ENCODE results near the gene TMEM259. TPM values are rescaled to one million over a fixed set of nuclear protein-coding genes. Genes with fewer than 3 reads are reported as not detected.

Gene TMEM259
- total RNA-seq, 1 experiment from 2014 or later, result 253 TPM

DNA sequence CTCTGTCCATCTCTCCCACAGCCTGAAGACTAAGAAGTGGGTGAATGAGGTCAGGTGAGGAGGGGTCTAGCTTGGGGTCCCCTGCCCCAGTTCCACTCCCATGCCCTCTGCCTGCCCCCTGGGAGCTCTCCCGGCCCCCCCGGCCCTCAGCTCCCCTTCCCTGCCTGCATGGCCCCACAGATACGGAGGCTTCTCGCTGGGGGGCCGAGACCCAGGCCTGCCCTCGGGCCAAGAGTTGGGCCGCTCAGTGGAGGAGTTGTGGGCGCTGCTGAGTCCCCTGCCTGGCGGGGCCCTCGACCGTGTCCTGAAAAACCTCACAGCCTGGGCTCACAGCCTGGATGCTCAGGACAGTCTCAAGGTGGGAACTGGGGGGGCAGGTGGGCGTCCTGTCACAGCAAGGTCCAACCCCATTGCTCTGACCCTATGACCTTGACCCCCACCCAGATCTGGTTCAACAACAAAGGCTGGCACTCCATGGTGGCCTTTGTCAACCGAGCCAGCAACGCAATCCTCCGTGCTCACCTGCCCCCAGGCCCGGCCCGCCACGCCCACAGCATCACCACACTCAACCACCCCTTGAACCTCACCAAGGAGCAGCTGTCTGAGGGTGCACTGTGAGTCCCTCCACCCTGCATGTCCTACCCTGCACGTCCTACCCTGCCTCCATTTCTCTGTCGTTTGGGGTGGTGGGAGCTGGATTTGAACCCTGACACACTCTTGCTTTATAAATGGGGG lies 35.1 kb upstream of the TMEM259 start:
- DNase-seq (ENCODE audit: low spot score), result no peak

DNA sequence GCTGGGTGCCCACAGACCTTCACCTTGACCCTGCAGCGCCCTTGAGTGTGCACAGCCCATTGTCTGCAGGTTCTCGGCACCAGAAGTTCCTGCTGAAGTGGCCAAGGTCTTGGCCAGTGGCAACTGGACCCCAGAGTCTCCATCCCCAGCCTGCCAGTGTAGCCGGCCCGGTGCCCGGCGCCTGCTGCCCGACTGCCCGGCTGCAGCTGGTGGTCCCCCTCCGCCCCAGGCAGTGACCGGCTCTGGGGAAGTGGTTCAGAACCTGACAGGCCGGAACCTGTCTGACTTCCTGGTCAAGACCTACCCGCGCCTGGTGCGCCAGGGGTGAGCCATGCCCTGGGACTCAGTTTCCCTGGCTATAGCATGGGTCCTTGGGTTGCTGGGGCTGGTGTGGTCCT lies 34.1 kb upstream of the TMEM259 start:
- DNase-seq (ENCODE audit: low spot score), result no peak

DNA sequence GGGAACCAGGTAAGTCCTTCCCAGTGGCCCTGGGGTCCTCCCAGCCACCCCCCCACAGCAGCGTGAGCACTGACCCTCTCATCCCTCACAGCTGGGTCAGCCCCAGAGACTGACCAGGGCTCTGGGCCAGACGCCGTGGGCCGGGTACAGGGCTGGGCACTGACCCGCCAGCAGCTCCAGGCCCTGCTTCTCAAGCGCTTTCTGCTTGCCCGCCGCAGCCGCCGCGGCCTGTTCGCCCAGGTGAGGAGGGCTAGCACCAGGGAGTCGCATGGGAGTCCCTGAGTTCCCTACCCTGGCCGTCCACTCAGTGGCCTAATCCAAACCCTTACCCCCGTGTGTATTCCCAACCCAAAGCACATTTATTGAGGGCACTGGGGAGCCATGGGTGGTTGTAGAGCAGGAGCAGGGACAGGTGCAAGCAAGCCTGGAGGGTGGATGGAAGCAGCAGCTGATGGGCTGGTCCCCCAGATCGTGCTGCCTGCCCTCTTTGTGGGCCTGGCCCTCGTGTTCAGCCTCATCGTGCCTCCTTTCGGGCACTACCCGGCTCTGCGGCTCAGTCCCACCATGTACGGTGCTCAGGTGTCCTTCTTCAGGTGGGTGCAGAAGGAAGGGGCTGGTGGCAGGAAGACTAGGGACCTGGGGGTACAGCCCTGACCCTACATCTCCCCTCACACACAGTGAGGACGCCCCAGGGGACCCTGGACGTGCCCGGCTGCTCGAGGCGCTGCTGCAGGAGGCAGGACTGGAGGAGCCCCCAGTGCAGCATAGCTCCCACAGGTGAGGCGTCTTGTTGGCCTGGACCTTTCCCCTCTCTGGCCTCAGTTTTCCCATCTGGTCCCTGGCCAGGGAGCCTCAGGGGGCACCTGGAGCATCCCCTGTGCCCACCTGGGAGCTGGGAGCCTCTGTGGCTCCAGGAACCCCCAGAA lies 33.4 kb upstream of the TMEM259 start:
- no peak for DNase-seq (ENCODE audit: low spot score)

DNA sequence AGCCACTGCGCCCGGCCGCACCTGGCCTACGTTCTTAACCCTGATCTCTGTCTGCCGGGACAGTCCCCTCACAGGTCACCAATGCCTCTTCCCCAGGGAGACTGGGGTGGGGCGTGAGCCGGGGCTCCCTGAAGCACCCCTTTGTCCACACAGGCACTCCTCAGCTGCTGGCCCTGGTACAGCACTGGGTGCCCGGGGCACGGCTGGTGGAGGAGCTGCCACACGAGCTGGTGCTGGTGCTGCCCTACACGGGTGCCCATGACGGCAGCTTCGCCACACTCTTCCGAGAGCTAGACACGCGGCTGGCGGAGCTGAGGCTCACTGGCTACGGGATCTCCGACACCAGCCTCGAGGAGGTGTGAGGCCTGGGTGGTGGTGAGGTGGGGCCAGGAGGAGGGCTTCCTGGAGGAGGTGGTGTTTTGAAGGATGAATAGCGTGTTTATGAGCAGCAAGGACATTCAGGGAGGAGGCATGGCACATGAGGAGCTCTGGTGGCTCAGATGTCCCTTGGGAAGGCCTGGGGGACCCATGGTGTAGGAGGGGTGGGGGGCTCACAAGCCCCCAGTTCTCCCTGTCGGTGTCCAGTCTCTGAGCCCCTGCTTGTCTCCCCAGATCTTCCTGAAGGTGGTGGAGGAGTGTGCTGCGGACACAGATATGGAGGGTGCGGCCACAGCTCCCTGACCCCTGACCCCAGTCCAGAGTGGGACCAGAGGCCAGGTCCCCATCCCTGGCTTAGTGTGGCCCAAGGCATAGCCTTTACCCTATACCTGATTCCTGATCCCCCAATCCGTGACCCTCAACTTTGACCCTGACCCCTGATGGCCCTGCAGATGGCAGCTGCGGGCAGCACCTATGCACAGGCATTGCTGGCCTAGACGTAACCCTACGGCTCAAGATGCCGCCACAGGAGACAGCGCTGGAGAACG lies 32.5 kb upstream of the TMEM259 start:
- DNase-seq (ENCODE audit: low spot score), result no peak

DNA sequence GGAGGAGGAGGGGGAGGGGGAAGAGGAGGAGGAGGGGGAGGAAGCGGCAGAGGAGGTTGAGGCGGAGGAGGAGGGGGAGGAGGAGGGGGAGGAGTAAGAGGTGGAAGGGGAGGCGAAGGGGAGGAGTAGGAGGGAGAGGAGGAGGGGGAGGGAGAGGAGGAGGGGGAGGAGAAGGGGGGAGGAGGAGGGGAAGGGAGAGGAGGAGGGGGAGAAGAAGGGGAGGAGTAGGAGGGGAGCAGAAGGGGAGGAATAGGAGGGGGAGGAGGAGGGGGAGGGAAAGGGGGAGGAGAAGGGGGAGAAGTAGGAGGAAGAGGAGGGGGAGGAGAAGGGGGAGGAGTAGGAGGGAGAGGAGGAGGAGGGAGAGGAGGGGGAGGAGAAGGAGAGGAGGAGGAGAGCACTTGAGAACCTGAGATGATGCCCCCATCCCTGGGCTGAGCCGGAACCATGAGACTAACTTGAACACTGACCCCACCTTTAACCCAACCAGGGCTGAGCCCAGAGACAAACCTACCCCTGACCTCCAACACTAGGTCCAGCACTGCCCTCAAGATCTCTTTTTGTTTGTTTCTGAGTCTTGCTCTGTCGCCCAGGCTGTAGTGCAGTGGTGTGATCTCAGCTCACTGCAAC lies 31.5 kb upstream of the TMEM259 start:
- no peak for DNase-seq (ENCODE audit: low spot score)

DNA sequence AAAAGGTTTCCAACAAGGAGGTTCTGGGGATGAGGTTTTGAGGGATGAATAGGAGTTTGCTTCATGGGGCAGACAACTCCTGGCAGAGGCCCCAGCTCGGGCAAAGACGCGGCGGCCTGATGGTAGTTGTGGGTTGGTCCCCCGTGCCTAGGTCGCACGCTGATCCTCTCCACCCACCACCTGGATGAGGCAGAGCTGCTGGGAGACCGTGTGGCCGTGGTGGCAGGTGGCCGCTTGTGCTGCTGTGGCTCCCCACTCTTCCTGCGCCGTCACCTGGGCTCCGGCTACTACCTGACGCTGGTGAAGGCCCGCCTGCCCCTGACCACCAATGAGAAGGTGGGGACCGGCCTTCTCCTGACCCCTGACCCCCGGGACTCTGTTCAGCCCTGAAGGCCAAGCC lies 30.9 kb upstream of the TMEM259 start:
- no peak for DNase-seq (ENCODE audit: low spot score)

DNA sequence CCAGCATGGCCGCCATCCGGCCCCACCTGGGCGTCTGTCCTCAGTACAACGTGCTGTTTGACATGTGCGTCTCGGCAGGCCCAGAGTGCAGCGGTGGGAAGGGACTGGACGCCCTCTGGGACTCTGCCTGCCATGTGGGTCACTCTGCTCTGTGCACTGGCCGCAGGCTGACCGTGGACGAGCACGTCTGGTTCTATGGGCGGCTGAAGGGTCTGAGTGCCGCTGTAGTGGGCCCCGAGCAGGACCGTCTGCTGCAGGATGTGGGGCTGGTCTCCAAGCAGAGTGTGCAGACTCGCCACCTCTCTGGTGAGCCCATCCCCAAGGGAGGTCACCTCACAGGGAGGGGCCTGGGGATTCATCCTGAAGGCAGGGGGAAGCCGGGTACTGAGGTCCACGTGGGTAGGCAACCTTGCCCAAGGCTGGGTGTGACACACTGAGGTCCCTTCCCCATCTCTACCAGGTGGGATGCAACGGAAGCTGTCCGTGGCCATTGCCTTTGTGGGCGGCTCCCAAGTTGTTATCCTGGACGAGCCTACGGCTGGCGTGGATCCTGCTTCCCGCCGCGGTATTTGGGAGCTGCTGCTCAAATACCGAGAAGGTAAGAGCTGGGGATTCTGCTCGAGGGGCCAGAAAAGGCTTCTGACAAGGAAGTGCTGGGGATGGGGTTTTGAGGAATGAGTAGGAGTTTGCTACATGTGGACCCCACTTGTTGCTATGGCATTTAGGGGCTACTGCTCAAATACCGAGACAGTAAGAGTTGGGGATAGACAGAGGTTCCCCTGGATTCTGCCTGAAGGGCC lies 30.3 kb upstream of the TMEM259 start:
- DNase-seq (ENCODE audit: low spot score), result no peak

DNA sequence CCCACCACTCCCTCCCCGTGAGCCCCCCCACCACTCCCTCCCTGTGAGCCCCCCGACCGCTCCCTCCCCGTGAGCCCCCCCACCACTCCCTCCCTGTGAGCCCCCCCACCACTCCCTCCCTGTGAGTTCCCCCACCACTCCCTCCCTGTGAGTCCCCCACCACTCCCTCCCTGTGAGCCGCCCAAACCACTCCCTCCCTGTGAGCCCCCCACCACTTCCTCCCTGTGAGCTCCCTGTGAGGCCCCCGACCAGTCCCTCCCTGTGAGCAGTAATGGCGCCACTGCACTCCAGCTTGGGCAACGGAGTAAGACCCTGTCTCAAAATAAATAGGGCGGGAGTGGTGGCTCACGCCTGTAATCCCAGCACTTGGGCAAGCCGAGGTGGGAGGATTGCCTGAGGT lies 28.9 kb upstream of the TMEM259 start:
- DNase-seq (ENCODE audit: low spot score), result no peak

DNA sequence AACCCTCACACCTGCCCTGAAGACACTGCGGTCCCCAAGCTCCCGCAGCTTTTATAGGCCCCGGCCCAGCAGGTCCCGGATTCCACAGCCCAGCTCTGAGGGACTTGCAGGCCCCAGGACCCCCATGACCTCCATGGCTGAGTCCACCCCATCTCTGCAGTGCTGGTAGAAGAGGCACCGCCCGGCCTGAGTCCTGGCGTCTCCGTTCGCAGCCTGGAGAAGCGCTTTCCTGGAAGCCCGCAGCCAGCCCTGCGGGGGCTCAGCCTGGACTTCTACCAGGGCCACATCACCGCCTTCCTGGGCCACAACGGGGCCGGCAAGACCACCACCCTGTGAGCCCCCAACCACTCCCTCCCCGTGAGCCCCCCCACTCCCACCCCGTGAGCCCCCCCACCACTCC lies 28.2 kb upstream of the TMEM259 start:
- no peak for DNase-seq (ENCODE audit: low spot score)

DNA sequence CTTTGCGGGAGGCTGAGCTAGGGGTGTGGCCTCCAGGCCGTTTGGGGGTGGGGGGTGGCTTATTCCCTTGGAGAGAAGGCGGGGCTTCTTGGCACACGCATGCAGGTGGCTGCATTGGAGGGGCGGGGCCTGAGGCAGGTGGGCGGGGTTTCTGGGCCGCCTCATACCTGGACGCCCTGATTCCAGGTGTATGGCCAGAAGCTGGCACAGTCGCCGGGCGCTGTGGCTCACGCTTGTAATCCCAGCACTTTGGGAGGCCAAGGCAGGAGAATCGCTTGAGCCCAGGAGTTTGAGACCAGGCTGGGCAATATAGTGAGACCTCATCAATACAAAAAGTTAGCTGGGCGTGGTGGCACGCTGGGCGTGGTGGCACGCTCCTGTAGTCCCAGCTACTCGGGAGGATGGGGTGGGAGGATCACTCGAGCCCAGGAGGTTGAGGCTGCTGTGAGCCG lies 26.8 kb upstream of the TMEM259 start:
- DNase-seq (ENCODE audit: low spot score), result no peak

DNA sequence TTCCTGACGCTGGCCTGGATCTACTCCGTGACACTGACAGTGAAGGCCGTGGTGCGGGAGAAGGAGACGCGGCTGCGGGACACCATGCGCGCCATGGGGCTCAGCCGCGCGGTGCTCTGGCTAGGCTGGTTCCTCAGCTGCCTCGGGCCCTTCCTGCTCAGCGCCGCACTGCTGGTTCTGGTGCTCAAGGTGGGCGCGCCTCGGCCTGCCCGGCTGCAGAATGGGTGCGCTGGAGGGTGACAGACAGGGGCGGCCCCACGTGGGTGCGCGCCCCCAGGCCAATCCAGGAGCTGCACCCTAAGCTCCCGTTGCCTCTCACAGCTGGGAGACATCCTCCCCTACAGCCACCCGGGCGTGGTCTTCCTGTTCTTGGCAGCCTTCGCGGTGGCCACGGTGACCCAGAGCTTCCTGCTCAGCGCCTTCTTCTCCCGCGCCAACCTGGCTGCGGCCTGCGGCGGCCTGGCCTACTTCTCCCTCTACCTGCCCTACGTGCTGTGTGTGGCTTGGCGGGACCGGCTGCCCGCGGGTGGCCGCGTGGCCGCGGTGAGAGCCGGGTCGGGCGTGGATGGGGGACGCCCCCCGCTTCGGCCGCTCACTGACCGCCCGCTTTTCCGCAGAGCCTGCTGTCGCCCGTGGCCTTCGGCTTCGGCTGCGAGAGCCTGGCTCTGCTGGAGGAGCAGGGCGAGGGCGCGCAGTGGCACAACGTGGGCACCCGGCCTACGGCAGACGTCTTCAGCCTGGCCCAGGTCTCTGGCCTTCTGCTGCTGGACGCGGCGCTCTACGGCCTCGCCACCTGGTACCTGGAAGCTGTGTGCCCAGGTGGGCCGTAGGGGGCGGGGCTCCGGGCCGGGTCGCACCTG lies 26.1 kb upstream of the TMEM259 start:
- no peak for DNase-seq (ENCODE audit: low spot score)

DNA sequence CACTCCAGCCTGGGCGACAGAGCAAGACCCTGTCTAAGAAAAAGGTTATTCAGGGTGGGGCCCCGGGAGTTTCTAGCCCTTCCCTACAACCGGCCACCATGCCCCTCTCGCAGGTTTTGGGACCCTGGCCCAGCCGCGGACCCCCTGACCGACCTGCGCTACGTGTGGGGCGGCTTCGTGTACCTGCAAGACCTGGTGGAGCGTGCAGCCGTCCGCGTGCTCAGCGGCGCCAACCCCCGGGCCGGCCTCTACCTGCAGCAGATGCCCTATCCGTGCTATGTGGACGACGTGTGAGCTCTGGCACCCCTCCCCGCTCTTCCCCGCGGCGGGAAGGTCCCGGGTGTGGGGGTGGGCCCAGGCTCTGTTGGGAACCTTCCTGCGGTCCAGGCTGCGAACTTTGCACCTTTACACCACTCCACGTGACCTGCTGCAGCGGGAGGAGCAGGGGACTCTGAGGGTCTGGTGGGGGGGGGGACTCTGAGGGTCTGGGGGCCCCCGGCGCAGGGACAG lies 25.2 kb upstream of the TMEM259 start:
- no peak for DNase-seq (ENCODE audit: low spot score)

DNA sequence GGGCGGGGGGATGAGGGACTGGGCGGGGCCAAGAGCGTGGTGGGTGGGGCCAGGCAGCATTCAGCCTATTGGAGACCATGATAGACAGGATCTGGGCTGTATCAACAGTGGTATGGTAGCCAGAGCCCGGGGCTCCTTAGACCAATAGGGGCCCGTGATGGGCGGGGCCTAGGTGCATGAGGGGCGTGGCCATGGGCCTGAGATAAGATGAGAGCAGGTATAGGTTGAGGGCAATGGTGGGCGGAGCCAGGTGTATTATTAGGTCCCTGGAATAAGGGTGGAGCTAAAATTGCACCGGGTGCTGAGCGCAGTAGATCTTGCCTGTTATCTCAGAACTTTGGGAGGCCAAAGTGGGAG lies 24.3 kb upstream of the TMEM259 start:
- DNase-seq (ENCODE audit: low spot score), result peak; percentile 77

DNA sequence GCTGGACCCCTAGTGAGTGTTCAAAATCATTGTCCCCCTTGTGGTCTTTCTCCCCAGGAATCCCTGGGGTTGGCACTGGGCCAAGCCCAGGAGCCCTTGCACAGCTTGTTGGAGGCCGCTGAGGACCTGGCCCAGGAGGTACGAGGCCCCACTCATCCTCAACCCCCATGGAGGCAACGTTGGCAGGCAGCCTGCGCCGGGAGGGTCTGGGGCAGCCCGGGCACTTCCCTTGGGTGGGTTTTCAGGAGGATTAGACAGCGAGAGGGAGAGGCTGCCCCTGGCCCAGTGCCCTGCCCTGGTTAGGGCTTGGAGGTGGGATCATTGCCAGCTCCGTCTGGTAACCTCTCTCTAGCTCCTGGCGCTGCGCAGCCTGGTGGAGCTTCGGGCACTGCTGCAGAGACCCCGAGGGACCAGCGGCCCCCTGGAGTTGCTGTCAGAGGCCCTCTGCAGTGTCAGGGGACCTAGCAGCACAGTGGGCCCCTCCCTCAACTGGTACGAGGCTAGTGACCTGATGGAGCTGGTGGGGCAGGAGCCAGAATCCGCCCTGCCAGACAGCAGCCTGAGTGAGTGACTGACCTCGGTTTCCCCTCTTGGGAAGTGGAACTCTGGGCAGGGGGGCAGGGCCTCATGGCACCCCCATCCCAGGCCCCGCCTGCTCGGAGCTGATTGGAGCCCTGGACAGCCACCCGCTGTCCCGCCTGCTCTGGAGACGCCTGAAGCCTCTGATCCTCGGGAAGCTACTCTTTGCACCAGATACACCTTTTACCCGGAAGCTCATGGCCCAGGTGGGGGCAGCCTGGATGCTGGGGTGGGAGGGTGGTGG lies 22.0 kb upstream of the TMEM259 start:
- peak; percentile 59 for DNase-seq (ENCODE audit: low spot score)

DNA sequence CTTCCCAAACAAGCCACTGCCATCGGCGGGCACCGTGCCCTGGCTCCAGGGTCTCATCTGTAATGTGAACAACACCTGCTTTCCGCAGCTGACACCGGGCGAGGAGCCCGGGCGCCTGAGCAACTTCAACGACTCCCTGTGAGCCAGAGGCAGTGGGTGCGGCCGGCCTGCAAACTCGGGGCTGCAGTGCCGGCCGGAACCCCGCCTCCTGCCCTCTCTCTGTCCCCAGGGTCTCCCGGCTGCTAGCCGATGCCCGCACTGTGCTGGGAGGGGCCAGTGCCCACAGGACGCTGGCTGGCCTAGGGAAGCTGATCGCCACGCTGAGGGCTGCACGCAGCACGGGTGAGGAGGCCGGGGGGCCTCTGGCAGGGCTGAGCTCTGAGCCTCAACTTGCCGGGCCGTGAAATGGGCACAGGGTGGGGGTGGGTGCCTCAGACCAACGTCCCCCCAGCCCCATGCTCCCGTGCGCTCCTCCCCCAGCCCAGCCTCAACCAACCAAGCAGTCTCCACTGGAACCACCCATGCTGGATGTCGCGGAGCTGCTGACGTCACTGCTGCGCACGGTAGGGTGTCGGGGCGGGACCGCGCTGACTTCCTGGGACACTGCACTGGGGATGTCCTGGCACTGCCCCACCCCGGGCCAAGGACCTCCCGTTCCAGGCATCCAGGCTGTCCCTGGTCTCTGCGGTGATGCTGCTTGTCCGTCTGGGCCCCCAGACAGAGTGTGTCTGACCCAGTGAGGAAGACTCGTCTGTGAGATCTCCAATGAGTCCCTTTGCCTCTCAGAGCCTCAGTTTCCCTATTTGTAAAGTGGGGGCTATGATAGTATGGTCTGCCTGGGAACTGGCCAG lies 21.1 kb upstream of the TMEM259 start:
- peak; percentile 89 for DNase-seq (ENCODE audit: low spot score)

DNA sequence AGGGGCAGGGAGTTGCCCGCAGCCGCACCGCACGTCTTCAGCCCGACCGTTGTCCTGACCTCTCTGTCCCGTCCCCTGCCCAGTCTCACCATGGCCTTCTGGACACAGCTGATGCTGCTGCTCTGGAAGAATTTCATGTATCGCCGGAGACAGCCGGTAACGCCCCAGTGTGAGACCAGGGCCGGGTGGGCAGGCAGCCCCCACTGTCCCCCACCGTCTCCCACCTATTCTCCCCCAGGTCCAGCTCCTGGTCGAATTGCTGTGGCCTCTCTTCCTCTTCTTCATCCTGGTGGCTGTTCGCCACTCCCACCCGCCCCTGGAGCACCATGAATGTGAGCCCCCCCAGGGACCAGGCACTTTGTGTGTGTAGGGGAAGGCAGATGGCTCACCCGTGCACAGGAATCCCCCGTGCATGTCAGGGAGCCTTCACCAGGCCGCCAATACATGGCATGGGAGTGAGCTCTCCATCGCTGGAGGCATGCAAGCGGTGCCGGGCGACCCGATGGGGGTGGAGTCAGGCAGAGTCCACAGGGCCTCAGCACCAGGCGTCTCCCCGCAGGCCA lies 20.4 kb upstream of the TMEM259 start:
- DNase-seq (ENCODE audit: low spot score), result no peak
